Breast epithelium (tissue), 4 donors: ENCODE results near the gene MBOAT1. TPM values are rescaled to one million over a fixed set of nuclear protein-coding genes. Genes with fewer than 3 reads are reported as not detected.

Experiments
- DNase-seq, 2 donors: peaks; one replicate each; pipeline ENCODE4 v3.0.0-alpha.2; 2019; ENCODE audit warnings: low spot score in 2 of 2
- H3K27ac ChIP-seq, 2 donors: fragments of 200-600 bp; sonication (generic) in 1 of 2; one replicate each; pipeline ENCODE4 v1.5.1; 2016 to 2019; ENCODE audit warnings: mild to moderate bottlenecking in 1 of 2
- H3K27me3 ChIP-seq, 2 donors: fragments of 200-600 bp; sonication (generic) in 1 of 2; one replicate each; pipeline versions ENCODE4 v1.5.1 to v1.6.0; 2017 to 2019; ENCODE audit warnings: control low read depth in 1 of 2, mild to moderate bottlenecking in 1 of 2
- H3K36me3 ChIP-seq: fragments of 200-600 bp; one replicate; pipeline ENCODE4 v1.5.1; 2019
- H3K4me1 ChIP-seq, 2 donors: fragments of 200-600 bp; sonication (generic); one replicate each; pipeline ENCODE4 v1.5.1; 2016 to 2019; ENCODE audit warnings: control low read depth in 1 of 2
- H3K4me3 ChIP-seq, 3 donors: fragments of 200-600 bp; sonication (generic); 1 replicate in 2 of 3; 2 replicates in 1 of 3; pipeline ENCODE4 v1.5.1; 2016 to 2019; ENCODE audit warnings: mild to moderate bottlenecking in 3 of 3, moderate library complexity in 2 of 3
- H3K9me3 ChIP-seq, 2 donors: fragments of 200-600 bp; sonication (generic) in 1 of 2; one replicate each; pipeline ENCODE4 v1.5.1; 2016 to 2019; ENCODE audit warnings: control low read depth in 1 of 2
- POLR2A ChIP-seq: fragments of 450-650 bp; IDR thresholded peaks from one replicate; pipeline ENCODE4 v1.6.1; 2016; ENCODE audit warnings: antibody characterized with exemption, mild to moderate bottlenecking, moderate library complexity
- POLR2AphosphoS5 ChIP-seq, 3 donors: sonication (generic); formaldehyde crosslinking; IDR thresholded peaks; one replicate each; pipeline ENCODE4 v1.6.1; 2017; ENCODE audit warnings: antibody characterized with exemption in 3 of 3
- intact Hi-C: fragments of 100-400 bp; cut with DNase I; formaldehyde crosslinking; loops from one replicate; pipeline ENCODE4 v1.15.1; 2023; ENCODE audit warnings: low total_unique reads
- total RNA-seq, 3 donors: library from RNA; depleted of rRNA; stranded (reverse); fragments of >200 nt; gene quantifications; one replicate each; pipeline ENCODE4 v1.1.0, GENCODE V29; 2016
- TF ChIP-seq, protein P1 (sequence below), 3 donors: fragments of 450-650 bp; IDR thresholded peaks; one replicate each; pipeline ENCODE4 v1.5.1; 2016 to 2017; ENCODE audit warnings: antibody characterized with exemption in 3 of 3, mild to moderate bottlenecking in 3 of 3, moderate library complexity in 3 of 3

Gene MBOAT1
- total RNA-seq, 3 donors from 2014 or later, result 10.9 to 38.6 (median 26.2) TPM

DNA sequence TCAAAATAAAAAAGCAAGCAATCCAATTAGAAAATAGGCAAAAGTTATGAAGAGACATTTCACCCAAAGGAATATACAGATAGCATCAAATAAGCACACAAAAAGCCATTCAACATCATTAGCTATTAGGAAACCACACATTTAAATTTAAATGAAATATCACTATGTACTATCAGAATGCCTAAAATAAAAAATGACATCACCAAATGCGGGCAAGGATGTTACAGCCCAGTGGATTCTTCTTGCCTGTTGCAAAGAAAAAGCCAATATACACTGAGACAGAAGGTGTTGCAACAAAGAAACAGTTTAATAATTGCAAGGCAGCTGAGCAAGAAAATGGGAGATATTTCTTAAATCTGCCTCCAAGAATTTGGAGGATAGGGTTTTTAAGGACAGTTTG, 31.0 kb upstream of the MBOAT1 start:
- DNase-seq, result no peak
- no peaks in the 10 kb centered on the region for H3K27me3 ChIP-seq
- no peaks in the 10 kb centered on the region for H3K4me1 ChIP-seq
- intact Hi-C loops, result no loop called here
- H3K9me3 ChIP-seq, result peaks cover 0 to 4% of the 10 kb centered on the region in 2 donors
- no peak overlapping the region for H3K27ac ChIP-seq
- TF ChIP-seq POLR2A, result no peak
- TF ChIP-seq, protein P1, sequence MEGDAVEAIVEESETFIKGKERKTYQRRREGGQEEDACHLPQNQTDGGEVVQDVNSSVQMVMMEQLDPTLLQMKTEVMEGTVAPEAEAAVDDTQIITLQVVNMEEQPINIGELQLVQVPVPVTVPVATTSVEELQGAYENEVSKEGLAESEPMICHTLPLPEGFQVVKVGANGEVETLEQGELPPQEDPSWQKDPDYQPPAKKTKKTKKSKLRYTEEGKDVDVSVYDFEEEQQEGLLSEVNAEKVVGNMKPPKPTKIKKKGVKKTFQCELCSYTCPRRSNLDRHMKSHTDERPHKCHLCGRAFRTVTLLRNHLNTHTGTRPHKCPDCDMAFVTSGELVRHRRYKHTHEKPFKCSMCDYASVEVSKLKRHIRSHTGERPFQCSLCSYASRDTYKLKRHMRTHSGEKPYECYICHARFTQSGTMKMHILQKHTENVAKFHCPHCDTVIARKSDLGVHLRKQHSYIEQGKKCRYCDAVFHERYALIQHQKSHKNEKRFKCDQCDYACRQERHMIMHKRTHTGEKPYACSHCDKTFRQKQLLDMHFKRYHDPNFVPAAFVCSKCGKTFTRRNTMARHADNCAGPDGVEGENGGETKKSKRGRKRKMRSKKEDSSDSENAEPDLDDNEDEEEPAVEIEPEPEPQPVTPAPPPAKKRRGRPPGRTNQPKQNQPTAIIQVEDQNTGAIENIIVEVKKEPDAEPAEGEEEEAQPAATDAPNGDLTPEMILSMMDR (IDR thresholded peaks at IDR 0.05), result no peak
- H3K4me3 ChIP-seq, result no peak overlapping the region
- no peaks in the 10 kb centered on the region for H3K36me3 ChIP-seq

- peaks cover 0 to 4% of the 10 kb centered on the region in 2 donors for H3K9me3 ChIP-seq
- DNase-seq, result no peak
- TF ChIP-seq POLR2AphosphoS5 (IDR thresholded peaks at IDR 0.05) (no peak), POLR2A (no peak)
- TF ChIP-seq, protein P1 (IDR thresholded peaks at IDR 0.05), result no peak
- H3K27me3 ChIP-seq, result no peaks in the 10 kb centered on the region
- no peaks in the 10 kb centered on the region for H3K36me3 ChIP-seq
- no peaks in the 10 kb centered on the region for H3K4me1 ChIP-seq
- H3K27ac ChIP-seq, result no peak overlapping the region
- no peak overlapping the region for H3K4me3 ChIP-seq
- intact Hi-C loops, result no loop called here
These were observed 30.1 kb upstream of the MBOAT1 start for GRCh38 chr6:20242397-20242796.

DNA sequence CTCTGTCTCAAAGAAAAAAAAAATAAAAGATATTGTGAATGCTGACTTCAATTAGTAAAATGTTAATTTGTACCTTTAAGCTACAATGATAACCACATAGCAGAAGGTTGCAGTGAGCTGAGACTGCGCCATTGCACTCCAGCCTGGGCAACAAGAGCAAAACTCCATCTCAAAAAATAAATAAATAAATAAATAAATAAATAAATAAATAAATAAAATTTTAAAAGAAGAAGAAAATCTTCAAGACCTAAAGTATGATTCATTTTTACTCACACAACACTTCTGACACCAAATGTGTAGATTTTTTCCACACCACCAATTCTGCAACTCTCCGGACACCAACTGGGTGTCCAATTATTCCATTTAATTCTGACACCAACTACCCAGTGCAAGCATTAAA, 28.8 kb upstream of the MBOAT1 start:
- TF ChIP-seq POLR2A (no peak), POLR2AphosphoS5 (IDR thresholded peaks at IDR 0.05) (no peak)
- TF ChIP-seq, protein P1 (IDR thresholded peaks at IDR 0.05), result no peak
- intact Hi-C loops, result no loop called here
- Histone ChIP-seq H3K4me1 (no peaks in the 10 kb centered on the region), H3K27me3 (no peaks in the 10 kb centered on the region), H3K36me3 (no peaks in the 10 kb centered on the region), H3K9me3 (peaks cover 0 to 4% of the 10 kb centered on the region in 2 donors), H3K27ac (no peak overlapping the region), H3K4me3 (no peak overlapping the region)
- DNase-seq, result no peak

DNA sequence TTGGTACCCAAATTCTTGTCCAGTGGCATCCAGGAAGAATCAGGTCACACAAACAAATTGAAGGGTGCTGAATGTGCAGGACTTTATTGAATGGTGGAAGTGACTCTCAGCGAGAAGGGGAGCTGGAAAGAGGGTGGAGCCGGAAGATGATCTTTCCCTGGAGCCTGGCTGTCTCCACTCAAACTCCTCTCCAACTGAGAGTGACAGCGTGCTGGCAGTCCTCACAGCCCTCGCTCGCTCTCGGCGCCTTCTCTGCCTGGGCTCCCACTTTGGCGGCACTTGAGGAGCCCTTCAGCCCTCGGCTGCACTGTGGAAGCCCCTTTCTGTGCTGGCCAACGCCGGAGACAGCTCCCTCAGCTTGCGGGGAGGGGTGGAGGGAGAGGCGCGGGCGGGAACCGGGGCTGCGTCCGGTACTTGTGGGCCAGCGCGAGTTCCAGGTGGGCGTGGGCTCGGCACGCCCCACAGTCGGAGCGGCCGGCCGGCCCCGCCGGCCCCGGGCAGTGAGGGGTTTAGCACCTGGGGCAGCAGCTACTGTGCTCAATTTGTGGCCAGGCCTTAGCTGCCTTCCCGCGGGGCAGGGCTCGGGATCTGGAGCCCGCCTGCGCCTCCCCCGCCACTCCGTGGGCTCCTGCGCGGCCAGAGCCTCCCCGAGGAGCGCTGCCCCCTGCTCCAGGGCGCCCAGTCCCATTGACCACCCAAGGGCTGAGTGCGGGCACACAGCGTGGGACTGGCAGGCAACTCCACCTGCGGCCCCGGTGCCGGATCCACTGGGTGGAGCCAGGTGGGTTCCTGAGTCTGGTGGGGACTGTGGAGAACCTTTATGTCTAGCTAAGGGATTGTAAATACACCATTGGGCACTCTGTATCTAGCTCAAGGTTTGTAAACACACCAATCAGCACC, 26.7 kb upstream of the MBOAT1 start:
- intact Hi-C loops, result no loop called here
- no peak overlapping the region for H3K27ac ChIP-seq
- no peak for DNase-seq

More for the DNA sequence above, 26.7 kb upstream of the MBOAT1 start:
- no peak overlapping the region for H3K4me3 ChIP-seq
- H3K9me3 ChIP-seq, result peaks cover 0 to 4% of the 10 kb centered on the region in 2 donors
- H3K27me3 ChIP-seq, result no peaks in the 10 kb centered on the region
- TF ChIP-seq POLR2AphosphoS5 (IDR thresholded peaks at IDR 0.05) (no peak), POLR2A (no peak)
- TF ChIP-seq, protein P1 (IDR thresholded peaks at IDR 0.05), result no peak
- no peaks in the 10 kb centered on the region for H3K4me1 ChIP-seq
- no peaks in the 10 kb centered on the region for H3K36me3 ChIP-seq
